ENCODE results near the gene DPYD.

GRCh38 chr1:97727029-97727428 lies 193.8 kb downstream of the DPYD start:
- TF ChIP-seq CTCF (conservative IDR thresholded peaks at IDR 0.05 in 1 of 2, IDR thresholded peaks at IDR 0.05 in 1 of 2; ENCODE audit: extremely low read depth in 1 of 2, insufficient read depth in 1 of 2, low read depth in 1 of 2, low read length in 2 of 2) (no peak), EZH2 (IDR thresholded peaks at IDR 0.05; ENCODE audit: borderline replicate concordance, low read length) (no peak)

Measured in mammary epithelial cell (primary cell).